Measurements from ENCODE around the gene TAB3.

Gene TAB3

GRCh38 chrX:30920271-30920670 is 31.2 kb upstream of the TAB3 start:
- DNase-seq = no peak
- Histone ChIP-seq H3K4me1 (no peaks in the 10 kb centered on the region), H3K27me3 (no peaks in the 10 kb centered on the region), H3K4me3 (ENCODE audit: low read depth, low read length) (no peak overlapping the region), H3K9me3 (no peaks in the 10 kb centered on the region), H3K36me3 (no peaks in the 10 kb centered on the region)
- TF ChIP-seq CTCF (IDR thresholded peaks at IDR 0.05; ENCODE audit: low read depth, low read length) = no peak

GRCh38 chrX:30918480-30918879 is 29.4 kb upstream of the TAB3 start:
- no peak for DNase-seq
- no peak for TF ChIP-seq CTCF (IDR thresholded peaks at IDR 0.05; ENCODE audit: low read depth, low read length)
- no peak overlapping the region for H3K4me3 ChIP-seq (ENCODE audit: low read depth, low read length)
- H3K27me3 ChIP-seq = no peaks in the 10 kb centered on the region
- H3K9me3 ChIP-seq = no peaks in the 10 kb centered on the region
- H3K36me3 ChIP-seq = no peaks in the 10 kb centered on the region
- no peaks in the 10 kb centered on the region for H3K4me1 ChIP-seq

DNA sequence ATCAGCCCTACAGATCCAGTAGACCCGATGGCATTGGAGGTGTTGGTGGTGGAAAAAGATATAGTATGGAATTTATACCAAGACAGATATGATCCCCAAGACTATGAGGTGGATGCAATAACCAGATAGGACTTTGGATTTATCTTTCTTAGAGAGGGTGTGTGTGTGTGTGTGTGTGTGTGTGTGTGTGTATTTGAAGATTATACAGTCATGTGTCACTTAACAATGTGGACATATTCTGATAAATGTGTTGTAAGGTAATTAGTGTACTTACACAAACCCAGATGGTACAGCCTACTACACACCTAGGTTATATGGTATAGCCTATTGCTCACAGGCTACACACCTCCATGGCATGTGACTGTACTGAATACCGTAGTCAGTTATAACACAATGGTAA is 24.4 kb upstream of the TAB3 start:
- H3K27me3 ChIP-seq = no peaks in the 10 kb centered on the region
- no peaks in the 10 kb centered on the region for H3K36me3 ChIP-seq
- H3K4me3 ChIP-seq (ENCODE audit: low read depth, low read length) = no peak overlapping the region
- no peaks in the 10 kb centered on the region for H3K9me3 ChIP-seq
- no peak for DNase-seq
- no peak for TF ChIP-seq CTCF (IDR thresholded peaks at IDR 0.05; ENCODE audit: low read depth, low read length)
- no peaks in the 10 kb centered on the region for H3K4me1 ChIP-seq

DNA sequence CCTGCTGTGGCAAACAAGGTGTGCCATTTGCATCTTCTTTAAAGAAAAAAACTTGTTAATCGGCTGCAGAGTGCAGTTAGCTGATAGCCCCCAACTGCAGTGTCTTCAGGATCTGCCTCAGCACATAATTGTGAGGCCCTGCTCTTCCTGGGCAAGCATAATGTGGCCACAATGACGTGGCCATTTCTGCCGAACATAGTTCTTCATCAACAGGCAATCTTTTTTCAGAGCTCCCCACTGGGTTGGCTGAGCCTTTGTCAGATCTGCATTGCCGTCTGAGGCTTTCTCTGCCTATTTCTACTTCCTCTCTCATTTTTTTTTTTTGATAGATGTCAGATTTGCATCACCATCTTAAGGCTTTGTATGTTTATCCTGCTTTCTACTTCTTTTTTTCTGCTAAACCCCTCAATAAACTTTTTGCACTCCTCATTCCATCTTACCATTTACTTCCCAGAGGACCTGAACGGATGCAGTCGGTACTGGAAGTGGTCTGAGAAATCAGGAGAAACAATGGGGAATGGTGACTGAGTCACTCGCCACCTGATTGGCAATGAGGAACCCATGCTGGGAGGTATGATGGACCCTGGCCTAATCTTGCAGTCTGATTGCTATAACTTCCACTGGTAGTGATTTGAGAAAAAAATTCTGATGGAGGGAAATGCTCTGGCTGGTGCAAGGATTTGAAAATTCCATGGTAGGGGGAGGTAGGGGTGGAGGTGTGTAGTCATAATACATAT is 21.2 kb upstream of the TAB3 start:
- Histone ChIP-seq H3K27me3 (no peaks in the 10 kb centered on the region), H3K9me3 (no peaks in the 10 kb centered on the region), H3K4me1 (no peaks in the 10 kb centered on the region), H3K4me3 (ENCODE audit: low read depth, low read length) (no peak overlapping the region), H3K36me3 (no peaks in the 10 kb centered on the region)
- no peak for DNase-seq
- no peak for TF ChIP-seq CTCF (IDR thresholded peaks at IDR 0.05; ENCODE audit: low read depth, low read length)

DNA sequence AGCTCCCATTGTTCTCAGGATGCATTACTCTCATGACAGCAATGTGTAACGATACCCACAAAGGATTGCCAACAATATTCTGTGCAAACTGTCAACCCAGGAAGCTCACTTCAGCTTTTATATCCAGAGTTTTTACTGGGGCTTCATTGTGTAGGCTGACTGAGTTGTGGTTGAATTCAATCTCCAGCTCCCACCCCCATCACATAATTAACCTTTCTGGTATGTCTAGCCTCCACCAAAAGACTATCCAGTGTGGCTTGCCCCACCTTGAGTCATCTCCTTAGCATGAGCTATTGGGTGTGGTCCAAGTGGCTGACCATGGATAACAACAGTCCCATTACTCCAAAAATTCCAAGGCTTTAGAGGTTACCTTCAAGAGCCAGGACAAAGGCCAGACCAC is 17.7 kb upstream of the TAB3 start:
- TF ChIP-seq CTCF (IDR thresholded peaks at IDR 0.05; ENCODE audit: low read depth, low read length) = no peak
- Histone ChIP-seq H3K9me3 (no peaks in the 10 kb centered on the region), H3K4me1 (no peaks in the 10 kb centered on the region), H3K36me3 (no peaks in the 10 kb centered on the region), H3K27me3 (no peaks in the 10 kb centered on the region), H3K4me3 (ENCODE audit: low read depth, low read length) (no peak overlapping the region)
- no peak for DNase-seq

GRCh38 chrX:30905321-30905720 is 16.3 kb upstream of the TAB3 start:
- DNase-seq = no peak
- Histone ChIP-seq H3K36me3 (no peaks in the 10 kb centered on the region), H3K4me3 (ENCODE audit: low read depth, low read length) (no peak overlapping the region), H3K4me1 (no peaks in the 10 kb centered on the region), H3K9me3 (no peaks in the 10 kb centered on the region), H3K27me3 (no peaks in the 10 kb centered on the region)
- no peak for TF ChIP-seq CTCF (IDR thresholded peaks at IDR 0.05; ENCODE audit: low read depth, low read length)
